NOMO-1 treated with DMSO at 0.1 percent for 48 hours (cell line): Measurements from ENCODE around the gene NOM1.

ENCODE experiments used
- DNase-seq: peaks from one replicate; lab custom pipeline; 2025; ENCODE audit not compliant: unreplicated experiment; lab: John Stamatoyannopoulos, UW

NOM1 gene

DNA sequence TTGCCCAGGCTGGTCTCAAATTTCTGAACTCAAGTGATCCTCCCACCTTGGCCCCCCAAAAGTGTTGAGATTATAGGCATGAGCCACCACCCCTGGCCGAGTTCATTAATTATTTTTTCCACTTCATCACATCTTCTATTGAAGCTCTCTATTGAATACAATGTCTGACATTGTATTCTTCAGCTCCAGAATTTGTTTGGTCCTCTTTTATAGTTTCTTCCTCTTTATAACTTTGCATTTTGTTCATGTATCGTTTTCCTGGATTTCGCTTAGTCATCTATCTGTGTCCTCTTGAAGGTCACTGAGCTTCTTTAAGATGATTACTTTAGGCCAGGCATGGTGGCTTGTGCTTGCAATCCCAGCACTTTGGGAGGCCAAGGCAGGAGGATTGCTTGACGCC is 30.2 kb downstream of the NOM1 start:
- no peak for DNase-seq

DNA sequence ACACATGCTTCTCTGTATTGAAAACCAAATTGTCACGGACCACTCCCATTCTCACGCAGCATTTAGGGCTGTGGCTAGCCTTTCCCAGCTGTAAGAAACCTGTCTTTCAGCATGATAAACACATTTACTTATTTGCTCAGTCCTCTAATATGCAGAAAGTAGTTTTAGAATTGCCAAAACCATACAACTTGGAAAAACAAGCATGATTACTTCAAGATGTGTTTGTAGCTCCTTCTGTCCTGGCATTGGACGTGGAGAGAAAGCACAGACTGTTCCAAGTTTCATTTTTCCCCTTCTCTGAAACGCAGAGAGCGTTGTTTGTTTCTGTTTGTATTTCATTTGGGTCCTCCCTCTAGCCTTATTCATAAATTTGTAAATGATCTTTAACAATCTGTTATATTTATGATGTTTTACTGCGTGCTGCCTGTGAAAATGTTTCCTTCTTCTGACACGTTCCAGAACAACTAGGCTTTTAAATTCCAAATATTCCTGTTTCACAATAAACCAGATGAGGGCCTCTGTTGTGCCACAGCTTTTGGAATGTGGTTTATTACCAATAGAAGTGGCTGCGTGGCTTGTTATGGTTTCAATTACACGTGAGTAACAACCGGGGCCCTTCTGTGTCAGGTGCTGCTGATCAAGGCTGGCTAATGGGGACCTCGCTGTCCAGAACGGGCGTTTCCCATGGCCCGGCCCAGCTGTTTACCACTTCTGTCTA is 34.8 kb downstream of the NOM1 start:
- no peak for DNase-seq

DNA sequence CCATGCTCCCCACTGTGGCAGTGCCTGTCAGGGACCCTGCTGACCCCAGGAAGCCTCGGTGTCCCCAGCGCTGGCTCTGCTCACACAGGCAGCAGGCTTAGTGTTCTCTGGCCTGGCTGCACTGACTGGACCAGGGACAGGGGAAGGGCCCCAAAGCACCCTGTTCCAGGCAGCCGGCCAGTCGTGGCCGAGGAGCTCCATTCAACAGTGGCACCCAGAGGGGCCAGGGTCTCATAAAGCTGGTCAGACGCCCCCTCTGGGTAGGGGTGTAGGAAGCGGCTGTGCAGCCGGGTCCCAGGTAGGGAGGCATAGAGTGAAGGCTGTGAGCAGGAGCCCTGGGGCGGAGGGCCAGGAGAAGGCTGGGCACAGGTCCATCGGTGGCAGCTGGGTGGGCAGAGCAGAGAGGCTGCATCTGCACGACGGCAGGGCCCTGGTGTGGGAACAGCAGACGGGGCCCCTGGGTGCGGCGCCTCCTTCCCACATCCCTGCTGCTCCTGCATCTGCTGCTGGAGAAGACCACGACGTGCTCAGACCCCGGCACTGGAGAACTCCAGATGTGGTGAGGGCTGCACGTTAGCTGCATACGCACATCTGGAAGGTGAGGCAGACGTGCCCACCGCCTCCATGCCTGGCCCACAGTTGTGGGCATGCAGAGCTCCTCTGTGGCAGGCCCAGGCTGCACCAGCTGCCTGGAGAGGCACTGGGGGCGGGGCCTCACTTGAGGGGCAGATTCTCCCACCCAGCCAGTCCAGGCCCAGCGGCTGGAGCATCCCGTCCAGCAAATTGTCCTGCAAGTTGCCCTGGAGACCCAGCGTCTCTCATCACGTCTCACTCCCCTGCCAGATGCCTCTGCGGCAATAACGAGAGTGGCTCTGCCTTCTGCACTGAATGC is 35.8 kb downstream of the NOM1 start:
- DNase-seq = no peak

DNA sequence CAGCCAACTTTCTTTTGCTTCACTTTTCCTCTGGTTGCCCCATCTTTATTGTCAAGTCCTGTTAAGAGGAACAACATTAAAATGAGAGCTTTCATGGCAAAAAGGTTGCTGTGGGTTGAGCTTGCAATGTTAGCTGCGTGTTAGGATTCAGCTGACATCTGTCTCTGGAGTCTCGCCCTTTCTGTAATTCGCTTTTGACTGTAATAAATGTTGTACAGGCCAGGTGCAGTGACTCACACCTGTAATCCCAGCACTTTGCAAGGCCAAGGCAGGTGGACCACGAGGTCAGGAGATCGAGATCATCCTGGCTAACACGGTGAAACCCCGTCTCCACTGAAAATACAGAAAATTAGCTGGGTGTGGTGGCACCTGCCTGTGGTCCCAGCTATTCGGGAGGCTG is 36.9 kb downstream of the NOM1 start:
- DNase-seq = no peak

GRCh38 chr7:156988343-156989185 is 39.1 kb downstream of the NOM1 start:
- no peak for DNase-seq

- no peak for DNase-seq
These were observed 40.4 kb downstream of the NOM1 start for GRCh38 chr7:156989766-156990535.

DNA sequence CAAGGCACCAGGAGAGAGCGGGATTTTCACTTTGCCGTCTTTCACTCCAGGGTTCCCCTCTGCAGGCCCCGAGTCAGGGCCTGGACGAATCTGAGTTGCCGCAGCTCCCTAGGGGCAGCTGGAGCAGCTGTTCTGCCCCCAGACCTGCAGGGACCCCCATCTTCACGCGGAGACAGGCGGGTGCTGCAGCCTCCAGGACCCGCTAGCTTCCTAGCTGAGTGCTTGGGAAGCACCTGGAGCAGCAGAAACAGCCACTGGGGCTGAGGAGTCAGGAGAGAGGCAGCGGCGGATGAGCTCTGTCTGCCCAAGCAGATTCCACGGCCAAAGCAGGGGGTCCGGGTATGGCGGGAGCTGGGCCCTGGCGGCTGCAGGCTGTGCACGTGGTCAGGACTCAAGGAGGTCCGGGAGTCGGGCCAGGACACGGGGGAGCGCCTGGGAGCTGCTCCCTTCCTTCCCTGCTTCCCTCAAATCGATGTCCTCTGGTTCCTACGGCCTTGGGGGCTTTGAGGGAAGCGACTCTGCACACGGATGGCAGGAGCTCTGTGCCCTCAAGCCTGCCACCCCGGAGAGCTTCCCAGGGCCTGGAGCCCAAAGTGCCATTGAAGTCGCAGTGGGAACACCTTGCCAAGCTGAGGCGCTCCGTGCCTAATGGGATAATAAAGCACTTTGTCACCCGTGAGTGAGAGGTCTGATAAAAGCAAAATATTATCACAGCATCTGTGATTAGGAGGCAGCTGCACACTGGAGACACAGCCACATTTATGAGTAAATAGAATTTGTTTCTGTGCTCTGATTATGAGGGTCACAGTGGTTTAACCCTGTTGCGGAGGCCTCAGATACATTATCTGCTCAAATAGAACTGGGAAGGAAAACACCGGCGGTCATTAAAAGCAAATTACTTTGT is 43.8 kb downstream of the NOM1 start:
- no peak for DNase-seq

- DNase-seq = no peak
These were observed 44.4 kb downstream of the NOM1 start for GRCh38 chr7:156993925-156994235.

- no peak for DNase-seq
These were observed 44.9 kb downstream of the NOM1 start for GRCh38 chr7:156994417-156994816.

GRCh38 chr7:156998988-156999957 is 49.8 kb downstream of the NOM1 start:
- no peak for DNase-seq

- DNase-seq = no peak
These were observed 50.6 kb downstream of the NOM1 start for GRCh38 chr7:156999958-157000726.

GRCh38 chr7:157000741-157001653 is 51.5 kb downstream of the NOM1 start:
- DNase-seq = no peak

- no peak for DNase-seq
These were observed 52.7 kb downstream of the NOM1 start for GRCh38 chr7:157001920-157002818.

- no peak for DNase-seq
These were observed 53.4 kb downstream of the NOM1 start for GRCh38 chr7:157002819-157003421.

GRCh38 chr7:157003445-157003755 is 53.9 kb downstream of the NOM1 start:
- DNase-seq = no peak
